ENCODE data around the gene DIPK1A. TPM values are rescaled to one million over a fixed set of nuclear protein-coding genes. Genes with fewer than 3 reads are reported as not detected.

Gene DIPK1A
- polyA plus RNA-seq, 1 experiment, result 12.3 TPM

DNA sequence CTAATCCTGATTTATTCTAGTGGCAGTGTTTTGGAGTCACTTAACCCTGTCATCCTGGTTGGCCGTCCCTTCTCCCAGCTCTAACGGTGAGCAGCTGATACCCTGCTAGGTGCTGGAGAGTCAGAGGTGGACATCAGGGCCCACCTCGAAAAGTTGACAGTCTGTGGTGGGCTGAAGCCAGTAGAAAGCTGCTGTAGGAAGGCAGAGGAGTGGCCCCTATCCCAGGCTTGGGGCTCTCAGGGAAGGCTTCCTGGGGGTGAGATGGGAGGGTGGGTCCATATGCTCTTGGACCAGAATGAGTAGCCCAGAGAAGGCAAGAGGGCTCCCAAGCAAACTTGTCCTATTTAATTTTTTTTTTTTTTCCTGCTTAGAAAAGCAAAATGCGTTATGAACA, 129.9 kb downstream of the DIPK1A start:
- ChIA-PET POLR2A (no interaction called here), CTCF (interaction anchor here (0.6 to 2.3 kb wide), 20 partner anchors 9 to 625 kb away, joined by 3 to 34 read pairs (median 4); partner anchors contain the start of gene DIPK1A)
- H3K4me3 ChIP-seq (ENCODE audit: low read depth, low read length), result no peak overlapping the region; the same call in 1 of the 2 replicates

DNA sequence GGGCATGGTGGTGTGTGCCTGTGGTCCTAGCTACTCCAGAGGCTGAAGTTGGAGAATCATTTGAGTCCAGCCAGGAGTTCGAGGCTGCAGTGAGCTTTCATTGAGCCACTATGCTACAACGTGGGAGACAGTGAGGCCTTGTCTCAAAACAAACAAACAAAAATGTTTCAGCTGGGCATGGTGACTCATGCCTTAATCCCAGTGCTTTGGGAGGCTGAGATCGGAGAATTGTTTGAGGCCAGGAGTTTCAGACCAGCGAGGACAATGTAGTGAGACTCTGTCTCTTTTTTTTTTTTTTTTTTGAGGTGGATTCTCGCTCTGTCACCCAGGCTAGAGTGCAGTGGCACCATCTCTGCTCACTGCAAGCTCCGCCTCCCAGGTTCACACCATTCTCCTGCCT, 134.5 kb downstream of the DIPK1A start:
- Histone ChIP-seq H3K4me3 (ENCODE audit: low read depth, low read length) (no peak overlapping the region), H3K36me3 (ENCODE audit: control insufficient read depth, insufficient read depth, low read length) (no peaks in the 10 kb centered on the region), H3K27me3 (ENCODE audit: control insufficient read depth, insufficient read depth, low read length) (no peaks in the 10 kb centered on the region)
- no peak for DNase-seq (ENCODE audit: low read depth)
- POLR2A ChIA-PET, result no interaction called here
- CTCF ChIA-PET, result interaction anchor here (1.3 kb wide), 1 partner anchor 8 kb away, joined by 4 read pairs; no protein-coding TSS in a partner anchor
- TF ChIP-seq, protein P1, sequence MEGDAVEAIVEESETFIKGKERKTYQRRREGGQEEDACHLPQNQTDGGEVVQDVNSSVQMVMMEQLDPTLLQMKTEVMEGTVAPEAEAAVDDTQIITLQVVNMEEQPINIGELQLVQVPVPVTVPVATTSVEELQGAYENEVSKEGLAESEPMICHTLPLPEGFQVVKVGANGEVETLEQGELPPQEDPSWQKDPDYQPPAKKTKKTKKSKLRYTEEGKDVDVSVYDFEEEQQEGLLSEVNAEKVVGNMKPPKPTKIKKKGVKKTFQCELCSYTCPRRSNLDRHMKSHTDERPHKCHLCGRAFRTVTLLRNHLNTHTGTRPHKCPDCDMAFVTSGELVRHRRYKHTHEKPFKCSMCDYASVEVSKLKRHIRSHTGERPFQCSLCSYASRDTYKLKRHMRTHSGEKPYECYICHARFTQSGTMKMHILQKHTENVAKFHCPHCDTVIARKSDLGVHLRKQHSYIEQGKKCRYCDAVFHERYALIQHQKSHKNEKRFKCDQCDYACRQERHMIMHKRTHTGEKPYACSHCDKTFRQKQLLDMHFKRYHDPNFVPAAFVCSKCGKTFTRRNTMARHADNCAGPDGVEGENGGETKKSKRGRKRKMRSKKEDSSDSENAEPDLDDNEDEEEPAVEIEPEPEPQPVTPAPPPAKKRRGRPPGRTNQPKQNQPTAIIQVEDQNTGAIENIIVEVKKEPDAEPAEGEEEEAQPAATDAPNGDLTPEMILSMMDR (IDR thresholded peaks at IDR 0.05; ENCODE audit: insufficient read depth, low read depth, low read length), result no peak

More for the DNA sequence above, 129.9 kb downstream of the DIPK1A start:
- DNase-seq (ENCODE audit: low read depth), result no peak
- Histone ChIP-seq H3K27me3 (ENCODE audit: control insufficient read depth, insufficient read depth, low read length) (no peaks in the 10 kb centered on the region), H3K36me3 (ENCODE audit: control insufficient read depth, insufficient read depth, low read length) (no peaks in the 10 kb centered on the region; the same call in 1 of the 2 replicates)
- TF ChIP-seq, protein P1 (IDR thresholded peaks at IDR 0.05; ENCODE audit: insufficient read depth, low read depth, low read length), result no peak

DNA sequence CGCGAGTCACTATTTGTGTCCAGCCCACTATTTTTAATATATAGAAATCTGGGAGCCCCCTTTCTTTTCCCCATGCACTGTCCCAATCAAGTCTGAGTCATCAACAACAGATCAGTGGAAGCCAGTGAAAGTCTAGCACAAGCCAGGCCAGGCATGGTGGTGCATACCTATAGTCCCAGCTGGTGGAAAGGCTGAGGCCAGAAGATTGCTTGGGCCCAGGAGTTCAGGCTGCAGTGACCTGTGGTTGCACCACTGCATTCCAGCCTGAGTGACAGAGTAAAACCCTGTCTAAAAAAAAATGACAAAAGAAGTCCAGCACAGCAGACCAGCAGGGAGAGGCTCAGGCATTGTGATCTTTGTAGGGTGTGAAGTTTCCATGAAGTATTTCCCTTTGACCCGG, 138.4 kb downstream of the DIPK1A start:
- POLR2A ChIA-PET, result no interaction called here
- Histone ChIP-seq H3K4me3 (ENCODE audit: low read depth, low read length) (no peak overlapping the region), H3K36me3 (ENCODE audit: control insufficient read depth, insufficient read depth, low read length) (no peaks in the 10 kb centered on the region), H3K27me3 (ENCODE audit: control insufficient read depth, insufficient read depth, low read length) (no peaks in the 10 kb centered on the region)
- peak; percentile 29 for DNase-seq (ENCODE audit: low read depth)
- TF ChIP-seq, protein P1 (IDR thresholded peaks at IDR 0.05; ENCODE audit: insufficient read depth, low read depth, low read length), result no peak
- CTCF ChIA-PET, result interaction anchor here (0.6 to 8.0 kb wide), 3 partner anchors 9 to 512 kb away, joined by 3 to 68 read pairs (median 11); partner anchors contain the start of gene RPL5

DNA sequence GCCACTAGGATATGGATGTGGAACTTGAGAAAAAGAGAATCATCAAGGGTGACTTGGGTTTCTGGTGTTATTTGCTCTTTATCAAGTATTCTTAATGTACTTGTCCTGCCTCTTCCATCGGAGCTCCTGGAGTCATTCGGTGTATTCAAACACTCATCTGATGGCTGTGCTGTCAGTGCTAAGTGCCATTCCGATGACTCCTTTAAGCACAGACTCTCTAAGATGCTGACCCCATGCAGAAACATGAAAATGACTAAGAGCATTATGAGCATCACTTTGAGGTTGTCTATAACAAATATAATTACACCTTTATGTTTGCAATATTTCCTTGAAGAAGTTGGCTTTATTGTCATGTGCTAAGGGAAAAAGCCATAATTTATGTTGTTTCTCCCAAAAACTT, 140.7 kb downstream of the DIPK1A start:
- CTCF ChIA-PET, result interaction anchor here (1.0 to 8.0 kb wide), 7 partner anchors 9 to 73 kb away, joined by 3 to 68 read pairs (median 6); no protein-coding TSS in a partner anchor
- TF ChIP-seq, protein P1 (IDR thresholded peaks at IDR 0.05; ENCODE audit: insufficient read depth, low read depth, low read length), result no peak
- no peak for DNase-seq (ENCODE audit: low read depth)
- H3K27me3 ChIP-seq (ENCODE audit: control insufficient read depth, insufficient read depth, low read length), result no peaks in the 10 kb centered on the region
- no peaks in the 10 kb centered on the region for H3K36me3 ChIP-seq (ENCODE audit: control insufficient read depth, insufficient read depth, low read length)
- POLR2A ChIA-PET, result no interaction called here
- no peak overlapping the region for H3K4me3 ChIP-seq (ENCODE audit: low read depth, low read length)

DNA sequence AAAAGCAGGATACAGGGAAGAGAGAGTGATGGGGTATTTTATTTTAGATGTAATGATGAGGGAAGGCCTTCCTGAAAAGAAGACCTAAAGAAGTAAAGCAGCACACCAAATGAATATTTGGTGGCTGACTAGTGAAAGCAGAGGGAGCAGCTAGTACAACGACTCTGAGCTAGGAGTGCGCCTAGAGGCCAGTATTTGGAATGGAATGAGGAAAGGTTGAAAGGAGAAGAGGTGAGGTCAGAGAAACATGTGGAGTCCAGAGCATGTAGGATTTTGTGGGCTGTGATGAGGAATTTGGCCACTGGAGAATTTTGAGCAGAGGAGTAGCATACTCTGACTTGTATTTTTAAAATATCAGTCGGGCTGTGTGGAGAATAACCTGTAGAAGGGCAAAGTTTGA, 141.2 kb downstream of the DIPK1A start:
- Histone ChIP-seq H3K36me3 (ENCODE audit: control insufficient read depth, insufficient read depth, low read length) (no peaks in the 10 kb centered on the region), H3K27me3 (ENCODE audit: control insufficient read depth, insufficient read depth, low read length) (no peaks in the 10 kb centered on the region), H3K4me3 (ENCODE audit: low read depth, low read length) (no peak overlapping the region)
- TF ChIP-seq, protein P1 (IDR thresholded peaks at IDR 0.05; ENCODE audit: insufficient read depth, low read depth, low read length), result peak; percentile 13; the same call in 1 of the 2 replicates
- peak; percentile 28 for DNase-seq (ENCODE audit: low read depth)
- CTCF ChIA-PET, result interaction anchor here (0.9 to 8.0 kb wide), 7 partner anchors 8 to 104 kb away, joined by 3 to 68 read pairs (median 6); no protein-coding TSS in a partner anchor
- POLR2A ChIA-PET, result no interaction called here

Measured in BJ (cell line).